Activated CD4-positive, alpha-beta T cell treated with anti-CD3 and anti-CD28 coated beads, Interleukin-2, Interleukin-6, amounts not matched to agents 100 ng/mL and 50 ng/mL, durations not matched to agents 16 hours and 8 hours (primary cell): Measurements from ENCODE around the gene NEDD8.

Experiments
- DNase-seq: peaks from one replicate; pipeline ENCODE4 v3.0.0-alpha.2; 2020

Gene NEDD8

DNA sequence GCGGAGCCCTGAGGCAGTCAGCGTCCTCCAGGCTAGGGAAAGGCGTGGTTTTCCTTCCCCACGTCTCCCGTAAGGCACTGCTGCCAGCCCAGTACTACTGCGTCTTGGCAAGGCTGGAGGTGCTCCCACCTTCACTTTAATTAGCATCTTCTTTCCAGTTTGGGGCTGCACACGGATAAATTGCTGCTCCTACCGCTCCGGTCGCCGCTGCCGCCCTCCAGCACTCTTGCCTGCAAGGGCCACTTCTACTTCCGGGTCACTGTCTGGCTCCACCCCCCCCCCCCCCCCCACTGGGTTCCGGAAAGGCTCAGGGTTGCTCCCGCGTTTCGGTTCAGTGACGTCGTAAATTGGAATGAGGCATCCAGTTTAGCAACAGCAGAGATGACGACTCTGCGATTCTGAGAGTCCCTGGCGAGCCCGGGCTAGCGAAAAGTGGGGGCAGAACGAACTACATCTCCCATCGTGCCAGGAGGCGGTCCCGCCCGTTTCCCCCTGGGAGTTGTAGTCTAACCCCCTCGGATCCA, at the start of gene NEDD8:
Gene NEDD8 (minus strand): TSS at position 247 of the 524 bp plus-strand sequence. CDS start 100 bp downstream, at position 147.
- DNase-seq = peak; percentile 95

- DNase-seq = no peak
Observed at GRCh38 chr14:24281636-24282035, 49.5 kb upstream of the NEDD8 start.

- no peak for DNase-seq
Observed at GRCh38 chr14:24280797-24281460, 48.8 kb upstream of the NEDD8 start.

DNA sequence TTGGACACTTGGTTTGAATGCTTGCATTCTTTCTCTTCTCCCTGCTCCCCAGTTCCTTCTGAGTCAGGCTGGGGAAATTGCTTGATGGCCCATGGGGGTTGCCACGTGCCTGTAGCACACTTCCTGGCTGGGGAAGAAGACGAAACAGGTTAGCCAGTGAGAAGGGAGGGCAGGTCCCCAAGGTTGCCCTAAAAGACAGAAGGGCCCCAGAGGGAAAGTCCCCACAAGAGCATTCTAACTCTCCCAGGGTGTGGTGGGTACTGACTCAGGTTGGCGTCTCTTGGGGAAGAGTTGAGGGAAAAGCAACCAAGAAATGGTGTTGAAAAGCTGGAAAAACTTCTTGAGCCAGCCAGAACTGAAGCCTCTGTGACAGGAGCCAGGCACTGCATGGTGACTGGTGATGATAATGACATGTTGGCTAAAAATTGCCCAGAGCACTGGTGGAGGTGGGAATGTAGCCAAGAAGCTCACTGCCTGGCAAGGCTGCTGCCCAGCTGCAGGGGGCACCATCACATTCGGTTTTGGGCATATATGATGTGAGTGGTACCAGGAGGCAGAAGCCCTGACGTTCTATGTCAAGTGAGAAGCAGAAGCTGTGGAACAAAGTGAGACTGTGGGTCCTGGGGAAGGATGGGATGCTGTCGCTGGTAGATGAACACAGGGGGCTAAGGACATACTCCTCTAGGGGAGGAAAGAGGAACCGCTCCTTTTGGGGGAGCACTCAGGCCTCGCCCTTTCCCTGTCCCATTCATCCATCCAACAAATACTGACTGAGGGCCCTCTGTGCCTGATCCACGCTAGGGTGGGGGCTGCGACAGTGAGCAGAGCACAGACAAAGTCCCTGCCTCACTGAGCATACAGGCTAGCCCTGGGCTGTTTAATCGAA, 47.4 kb upstream of the NEDD8 start:
- DNase-seq = peak; percentile 71

- DNase-seq = no peak
Observed at GRCh38 chr14:24278424-24278823, 46.3 kb upstream of the NEDD8 start.

GRCh38 chr14:24277606-24278321, 45.6 kb upstream of the NEDD8 start:
- DNase-seq = no peak

- DNase-seq = no peak
Observed at GRCh38 chr14:24277071-24277470, 44.9 kb upstream of the NEDD8 start.

- peak; percentile 91 for DNase-seq
Observed at GRCh38 chr14:24274101-24274543, 42.0 kb upstream of the NEDD8 start.

- DNase-seq = no peak
Observed at GRCh38 chr14:24273422-24273998, 41.3 kb upstream of the NEDD8 start.

DNA sequence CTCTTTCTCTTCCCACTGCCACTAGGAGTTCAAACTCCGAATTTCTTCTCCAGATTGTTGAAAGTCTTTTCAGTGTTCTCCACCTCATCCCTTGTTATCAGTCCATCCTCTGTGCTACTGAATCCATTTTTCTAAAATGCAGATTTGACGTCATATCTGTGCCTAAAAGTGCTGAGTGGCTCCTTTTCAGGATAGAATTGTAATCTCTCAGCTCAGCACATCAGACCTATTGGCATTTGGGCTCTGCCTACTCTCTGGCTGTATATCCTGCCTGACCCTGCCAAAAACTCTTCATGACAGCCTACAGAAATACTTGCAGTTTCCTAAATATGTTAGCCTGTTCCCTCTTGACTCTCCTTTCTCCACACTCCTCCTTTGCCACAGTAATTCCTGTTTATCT, 40.3 kb upstream of the NEDD8 start:
- DNase-seq = no peak

DNA sequence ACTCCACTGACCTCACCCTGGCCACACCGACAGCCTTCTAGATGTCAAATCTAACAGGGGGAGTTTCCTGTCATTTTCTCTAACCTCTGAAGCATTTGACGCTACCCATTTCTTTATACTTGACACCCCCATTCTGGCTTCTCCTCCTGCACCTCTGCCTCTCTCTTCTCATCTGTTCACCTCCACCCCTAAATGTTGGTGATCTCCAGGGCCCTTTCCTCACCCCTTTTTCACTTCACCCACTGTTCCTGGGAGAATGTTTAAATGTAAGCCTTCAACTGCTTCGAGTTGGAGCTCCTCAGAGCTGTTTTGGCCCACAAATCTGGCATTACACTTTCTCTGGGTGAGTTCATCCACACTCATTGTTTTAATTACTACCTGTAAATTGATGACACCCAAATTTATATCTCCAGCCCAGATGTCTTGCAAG, 39.7 kb upstream of the NEDD8 start:
- DNase-seq = no peak

DNA sequence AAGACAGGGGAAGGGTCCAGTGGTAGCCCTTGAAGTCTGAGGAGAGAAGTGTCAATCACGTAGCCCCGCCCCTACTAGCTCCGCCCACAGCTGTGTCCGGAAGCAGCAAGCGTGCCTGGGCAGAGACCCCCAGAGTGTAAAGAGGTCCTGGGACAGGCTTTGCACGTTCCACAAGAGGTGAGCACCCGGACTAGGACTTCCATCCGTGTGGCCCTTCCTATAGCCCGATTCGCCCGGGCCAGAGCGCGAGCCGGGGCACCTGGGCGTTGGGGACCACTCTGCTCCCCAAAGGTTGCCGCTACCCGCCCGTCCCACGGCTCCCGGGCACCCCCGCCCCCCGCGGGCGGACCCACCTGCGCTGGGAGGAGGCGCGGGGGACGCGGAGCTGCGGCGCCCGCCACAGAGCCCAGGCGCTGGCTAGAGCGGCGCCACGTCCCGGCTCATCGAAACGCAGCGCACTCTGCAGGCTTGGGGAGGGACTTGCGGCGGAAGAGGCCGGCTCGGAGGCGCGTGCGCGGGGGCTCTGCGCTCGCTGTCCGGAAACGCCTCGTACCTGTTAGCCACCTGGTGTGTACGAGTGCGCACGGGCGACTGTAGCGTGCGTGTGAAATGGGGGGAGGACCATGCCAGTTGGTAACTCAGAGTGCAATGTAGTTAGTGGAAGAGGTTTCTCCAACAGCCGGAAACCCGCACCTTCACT, 39.1 kb upstream of the NEDD8 start, which contains the start of gene RABGGTA:
Gene RABGGTA (minus strand): TSS at position 464 of the 700 bp plus-strand sequence. CDS start 482 bp downstream, outside the sequence.
- DNase-seq = peak; percentile 92

GRCh38 chr14:24270537-24271133, 38.5 kb upstream of the NEDD8 start:
- no peak for DNase-seq

GRCh38 chr14:24269910-24270536, 37.9 kb upstream of the NEDD8 start:
- DNase-seq = no peak

DNA sequence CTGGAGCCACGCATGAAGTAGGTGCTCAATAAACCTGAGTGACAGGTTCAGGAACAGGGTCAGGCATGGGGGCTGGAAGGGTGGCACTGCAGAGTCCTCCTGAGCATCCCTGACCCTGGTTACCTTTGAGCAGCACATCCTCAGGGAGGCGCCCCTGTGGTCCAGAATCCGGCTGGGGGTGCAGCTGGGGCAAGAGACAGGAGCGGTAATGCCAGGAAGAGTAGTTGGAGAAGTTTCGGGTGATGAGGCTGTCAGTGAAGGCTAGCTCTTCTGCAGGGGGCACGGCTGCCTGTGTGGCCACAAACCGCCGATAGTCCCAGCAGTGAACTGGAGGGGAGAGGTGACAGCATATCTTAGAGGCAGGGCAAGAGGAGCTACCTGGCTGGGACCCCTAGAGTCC, 37.2 kb upstream of the NEDD8 start:
- DNase-seq = no peak

DNA sequence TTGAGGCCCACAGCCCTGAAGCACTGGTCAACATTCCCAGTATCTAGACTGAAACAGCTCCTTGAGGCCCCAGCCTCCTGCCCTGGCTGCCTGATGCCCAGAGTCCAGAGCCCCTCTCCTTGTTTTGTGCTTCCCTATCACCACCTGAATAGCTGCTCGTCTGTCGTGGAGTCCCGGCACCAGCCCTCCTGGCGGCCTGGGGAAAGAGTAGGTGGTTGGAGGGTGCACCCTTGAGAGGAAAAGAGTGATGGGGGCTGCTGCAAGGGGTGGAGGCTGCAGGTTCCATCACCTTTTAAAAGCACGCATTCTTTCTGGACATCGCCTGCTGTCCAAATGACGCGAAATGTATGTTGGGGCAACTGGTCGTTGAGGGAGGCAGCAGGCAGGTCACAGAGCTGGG, 36.1 kb upstream of the NEDD8 start:
- DNase-seq = no peak

DNA sequence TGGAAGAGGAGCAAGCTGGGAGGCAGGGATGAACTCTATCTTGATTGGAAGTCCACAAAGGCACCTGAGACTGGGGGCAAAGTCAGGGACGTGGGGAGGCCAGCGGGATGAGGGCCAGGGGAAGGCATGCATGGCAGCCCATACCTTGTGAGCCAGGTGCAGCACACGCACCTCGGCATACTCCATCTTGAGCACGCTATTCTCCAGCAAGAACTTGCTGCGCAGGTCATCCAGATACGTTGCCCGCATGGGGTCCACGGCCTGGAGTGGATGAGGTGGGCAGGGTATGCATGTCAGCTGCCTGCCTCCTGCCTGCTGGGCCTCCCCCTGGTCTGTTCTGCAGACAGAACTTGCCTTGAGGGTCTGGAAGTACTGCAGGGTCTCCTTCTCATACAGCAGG, 35.3 kb upstream of the NEDD8 start:
- DNase-seq = no peak

DNA sequence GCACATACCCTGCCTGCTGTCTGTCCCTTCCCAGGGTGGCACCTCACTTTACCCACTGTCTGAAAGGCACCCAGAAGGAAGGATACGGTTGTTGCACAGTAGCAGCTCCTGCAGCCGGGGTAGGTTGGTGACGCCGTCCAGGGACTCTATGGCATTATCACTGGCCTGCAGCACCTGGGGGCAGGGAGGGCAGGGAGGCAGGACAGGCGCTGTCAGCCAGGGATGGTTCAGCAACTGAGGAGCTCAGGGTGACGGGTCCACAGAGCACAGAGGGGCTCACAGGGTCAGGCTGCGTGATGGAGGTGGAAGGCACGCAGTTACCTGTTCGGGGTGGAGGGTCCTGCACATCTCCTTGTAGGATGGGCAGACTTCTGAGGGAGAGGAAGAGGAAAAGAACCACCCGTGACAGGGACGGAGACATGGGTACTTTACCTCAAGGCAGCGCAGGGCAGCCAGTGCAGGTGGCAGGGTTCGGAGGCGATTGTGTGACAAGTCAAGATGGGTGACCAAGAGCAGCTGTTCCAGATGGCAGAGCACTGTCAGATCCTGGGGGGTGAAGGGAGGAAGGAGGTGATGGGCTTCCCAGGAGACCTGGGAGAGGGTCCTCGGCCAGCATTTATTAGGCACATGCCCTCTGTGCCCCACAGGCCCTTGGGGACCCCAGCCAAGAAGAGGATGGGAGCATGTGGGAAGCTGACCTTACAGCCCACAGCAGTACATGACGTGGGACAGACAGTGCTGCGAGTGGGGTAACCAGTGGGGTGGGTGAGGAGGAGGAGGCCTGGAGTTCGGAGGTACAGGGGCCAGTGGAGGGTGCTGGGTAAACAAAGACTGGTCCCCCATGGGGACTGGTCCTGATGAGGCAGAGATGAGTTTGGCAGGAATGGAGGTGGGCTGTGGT, 34.4 kb upstream of the NEDD8 start:
- DNase-seq = no peak

DNA sequence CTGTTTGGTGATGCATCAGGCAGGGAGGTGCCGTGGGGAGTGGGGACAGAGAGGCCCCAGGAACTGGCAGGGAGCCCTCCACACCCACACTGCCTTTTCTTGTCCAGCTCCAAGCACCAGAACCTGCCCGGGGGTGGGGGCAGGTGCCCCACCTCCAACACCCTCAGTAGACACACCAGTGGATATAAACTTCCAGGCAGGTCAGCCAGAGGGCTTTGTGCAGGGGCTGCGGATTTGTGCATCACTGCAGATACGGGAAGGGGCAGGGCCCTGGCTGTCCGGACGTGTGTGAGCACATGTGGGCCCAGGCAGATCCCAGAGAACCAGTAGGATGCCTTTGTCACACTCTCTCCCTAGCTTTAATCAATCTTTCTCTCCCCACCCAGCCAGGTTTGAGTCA, 32.1 kb upstream of the NEDD8 start:
- no peak for DNase-seq

- no peak for DNase-seq
Observed at GRCh38 chr14:24263848-24264247, 31.7 kb upstream of the NEDD8 start.
